Epithelial cell of esophagus (primary cell): ENCODE results near the gene CYP2W1.

Source experiments
- DNase-seq: peaks from one replicate; pipeline ENCODE4 v3.0.0; 2010; ENCODE audit warnings: low read depth
- H3K4me3 ChIP-seq: 2 replicates; pipeline ENCODE4 v1.5.1; 2011; ENCODE audit warnings: mild to moderate bottlenecking, low read length, control low read depth
- TF ChIP-seq, protein P1 (sequence below): IDR thresholded peaks from 2 replicates; pipeline ENCODE4 v1.5.1; 2011; ENCODE audit warnings: low read depth, mild to moderate bottlenecking, low read length, control low read depth, inconsistent platforms; ENCODE audit not compliant: insufficient read depth; ENCODE audit errors: missing control alignments

The CYP2W1 gene

GRCh38 chr7:981793-982510, 1.0 kb upstream of the CYP2W1 start:
- TF ChIP-seq, protein P1, sequence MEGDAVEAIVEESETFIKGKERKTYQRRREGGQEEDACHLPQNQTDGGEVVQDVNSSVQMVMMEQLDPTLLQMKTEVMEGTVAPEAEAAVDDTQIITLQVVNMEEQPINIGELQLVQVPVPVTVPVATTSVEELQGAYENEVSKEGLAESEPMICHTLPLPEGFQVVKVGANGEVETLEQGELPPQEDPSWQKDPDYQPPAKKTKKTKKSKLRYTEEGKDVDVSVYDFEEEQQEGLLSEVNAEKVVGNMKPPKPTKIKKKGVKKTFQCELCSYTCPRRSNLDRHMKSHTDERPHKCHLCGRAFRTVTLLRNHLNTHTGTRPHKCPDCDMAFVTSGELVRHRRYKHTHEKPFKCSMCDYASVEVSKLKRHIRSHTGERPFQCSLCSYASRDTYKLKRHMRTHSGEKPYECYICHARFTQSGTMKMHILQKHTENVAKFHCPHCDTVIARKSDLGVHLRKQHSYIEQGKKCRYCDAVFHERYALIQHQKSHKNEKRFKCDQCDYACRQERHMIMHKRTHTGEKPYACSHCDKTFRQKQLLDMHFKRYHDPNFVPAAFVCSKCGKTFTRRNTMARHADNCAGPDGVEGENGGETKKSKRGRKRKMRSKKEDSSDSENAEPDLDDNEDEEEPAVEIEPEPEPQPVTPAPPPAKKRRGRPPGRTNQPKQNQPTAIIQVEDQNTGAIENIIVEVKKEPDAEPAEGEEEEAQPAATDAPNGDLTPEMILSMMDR, result no peak
- H3K4me3 ChIP-seq, result no peak overlapping the region
- peak; percentile 64 for DNase-seq

- TF ChIP-seq, protein P1, result no peak
- DNase-seq, result no peak
- H3K4me3 ChIP-seq, result no peak overlapping the region
Measured at GRCh38 chr7:982511-983003, 424 bp upstream of the CYP2W1 start.

DNA sequence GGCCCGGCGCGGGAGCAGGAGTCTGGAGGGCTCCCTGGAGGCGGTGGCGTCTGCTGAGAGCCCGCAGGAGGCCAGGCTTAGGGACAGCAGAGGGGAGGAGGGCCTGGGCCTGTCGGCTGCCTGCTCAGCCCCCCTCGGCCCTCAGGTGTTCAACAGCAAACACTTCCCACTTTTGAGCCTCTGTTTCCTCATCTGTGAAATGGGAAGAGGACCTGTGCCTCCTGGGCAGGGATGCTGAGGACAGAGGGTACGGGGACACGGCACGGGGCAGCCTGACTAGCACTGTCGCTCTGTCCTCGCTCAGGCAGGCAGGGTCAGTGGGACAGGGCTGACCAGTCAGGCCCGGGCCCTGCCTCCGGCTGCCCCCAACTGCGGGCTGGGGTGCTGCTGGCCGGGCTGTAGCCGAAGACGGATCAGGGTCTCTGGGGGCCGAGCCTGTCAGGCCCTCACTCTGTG, 663 bp downstream of the CYP2W1 start:
- H3K4me3 ChIP-seq, result peak overlapping the region; percentile 43
- TF ChIP-seq, protein P1, result no peak
- no peak for DNase-seq

DNA sequence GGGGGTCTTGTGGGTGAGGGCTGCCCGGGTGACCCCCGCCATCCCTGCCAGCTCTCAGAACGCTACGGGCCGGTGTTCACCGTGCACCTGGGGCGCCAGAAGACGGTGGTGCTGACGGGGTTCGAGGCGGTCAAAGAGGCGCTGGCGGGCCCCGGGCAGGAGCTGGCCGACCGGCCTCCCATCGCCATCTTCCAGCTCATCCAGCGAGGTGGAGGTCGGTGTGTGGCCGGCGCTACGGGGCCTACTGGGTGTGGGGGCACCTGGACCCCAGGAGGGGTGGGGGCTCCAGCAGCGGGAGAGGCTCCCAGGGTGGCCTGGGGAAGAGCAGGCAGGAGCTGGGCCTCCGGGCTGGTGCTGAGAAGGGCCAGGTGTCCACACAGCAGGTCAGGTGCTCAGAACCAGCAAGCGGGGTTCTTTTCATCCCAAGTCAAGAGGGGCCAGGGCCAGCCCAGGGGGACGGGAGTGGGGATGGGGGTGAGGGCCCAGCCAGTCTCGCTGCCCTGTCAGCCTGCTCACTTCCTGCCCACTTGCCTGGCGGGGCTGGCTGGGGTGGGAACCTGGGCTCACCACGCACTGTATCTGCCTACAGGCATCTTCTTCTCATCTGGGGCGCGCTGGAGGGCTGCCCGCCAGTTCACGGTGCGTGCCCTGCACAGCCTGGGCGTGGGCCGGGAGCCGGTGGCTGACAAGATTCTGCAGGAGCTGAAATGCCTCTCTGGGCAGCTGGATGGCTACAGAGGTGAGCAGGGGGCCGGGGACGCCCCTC, 1.6 kb downstream of the CYP2W1 start:
- no peak for DNase-seq
- H3K4me3 ChIP-seq, result no peak overlapping the region
- TF ChIP-seq, protein P1, result no peak

GRCh38 chr7:985127-985416, 2.1 kb downstream of the CYP2W1 start:
- TF ChIP-seq, protein P1, result no peak
- DNase-seq, result no peak
- H3K4me3 ChIP-seq, result no peak overlapping the region

DNA sequence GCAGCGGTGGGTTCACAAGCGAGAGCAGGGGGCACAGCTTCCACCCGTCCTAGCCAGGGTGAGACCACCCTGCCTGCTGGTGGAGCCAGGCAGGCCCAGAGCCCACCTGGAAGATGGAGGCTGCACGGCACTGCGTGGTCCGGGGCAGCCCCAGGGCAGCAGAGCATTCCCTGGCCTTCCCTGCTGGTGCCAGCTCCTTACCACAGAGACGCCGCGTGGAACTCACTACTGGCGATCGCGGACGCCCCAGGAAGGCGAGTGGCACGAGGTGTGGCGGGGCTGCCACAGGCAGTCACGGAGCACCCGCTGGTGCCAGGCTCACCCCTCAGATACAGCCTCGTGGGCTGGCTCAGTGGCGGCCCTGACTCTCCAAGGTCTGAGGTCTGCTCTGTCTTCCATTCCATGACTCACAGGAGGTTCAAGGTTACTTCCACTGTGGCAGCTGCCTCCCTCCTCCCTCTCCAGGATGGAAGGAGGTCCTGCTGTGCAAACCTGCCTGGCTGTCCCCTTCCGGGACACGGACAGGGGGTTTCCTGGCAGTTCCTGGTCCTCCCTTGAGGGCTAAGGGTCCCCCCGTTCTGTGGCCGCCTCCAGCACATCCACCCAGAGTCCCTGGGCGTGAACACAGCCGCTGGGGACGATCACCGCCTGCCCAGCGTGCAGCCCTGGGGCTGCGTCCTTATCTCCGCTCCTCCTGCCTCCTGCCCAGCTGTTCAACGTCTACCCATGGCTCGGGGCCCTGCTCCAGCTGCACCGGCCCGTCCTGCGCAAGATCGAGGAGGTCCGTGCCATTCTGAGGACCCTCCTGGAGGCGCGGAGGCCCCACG, 3.1 kb downstream of the CYP2W1 start:
- TF ChIP-seq, protein P1, result no peak
- no peak overlapping the region for H3K4me3 ChIP-seq
- DNase-seq, result peak; percentile 30
